A549 treated with AZD9567 at 1 μM for 4 hours (cell line): ENCODE data around the gene TIMM8B. TPM values are rescaled to one million over a fixed set of nuclear protein-coding genes. Genes with fewer than 3 reads are reported as not detected.

Source experiments
- total RNA-seq: library from RNA; stranded (reverse); fragments of 200-300 nt; extraction: Qiagen RNA extraction; gene quantifications from 5 replicates; pipeline ENCODE4 v1.2.3, GENCODE V29; 2022; ENCODE audit not compliant: insufficient read depth

TIMM8B gene
- total RNA-seq, result 67.5 to 74.4 TPM (median 72.4 TPM) in 5 replicates

GRCh38 chr11:112086422-112087191 is at the start of gene TIMM8B, which contains the start of gene SDHD:
Gene TIMM8B, minus strand, starts transcription at chr11:112086756. Its CDS starts 33 bp downstream, at chr11:112086723.
Gene SDHD, plus strand, starts transcription at chr11:112086873. Its CDS starts 35 bp downstream, at chr11:112086908.

GRCh38 chr11:112073941-112074811 is 12.4 kb downstream of the TIMM8B start, which contains the start of the genes NKAPD1 and PIH1D2:
Gene NKAPD1, plus strand, starts transcription at chr11:112074299. Its CDS starts 1,276 bp downstream, at chr11:112075575.
Gene PIH1D2, minus strand, starts transcription at chr11:112074017. Its CDS starts 843 bp downstream, at chr11:112073174.

Other genes starting within 250 kb of the TIMM8B start
- 18.2 to 24.2 TPM (median 19.5 TPM) in 5 replicates for gene ALG9, start 215.2 kb downstream of the TIMM8B start, total RNA-seq
- 0.93 to 1.6 TPM (median 1.4 TPM) in 5 replicates for gene FDXACB1, start 207.6 kb downstream of the TIMM8B start, total RNA-seq
- gene CFAP68, start 207.2 kb downstream of the TIMM8B start, total RNA-seq, result 32.7 to 44.9 TPM (median 33.4 TPM) in 5 replicates
- gene CRYAB, start 175.0 kb downstream of the TIMM8B start, total RNA-seq, result 8.2 to 17.3 TPM (median 9.8 TPM) in 5 replicates
- gene HSPB2, start 174.0 kb downstream of the TIMM8B start, total RNA-seq, result not detected in 5 replicates
- 0.07 to 0.21 TPM in 2 of 5 replicates, not detected in the others for gene C11orf52, start 167.8 kb downstream of the TIMM8B start, total RNA-seq
- gene DIXDC1, start 149.4 kb downstream of the TIMM8B start, total RNA-seq, result 4.7 to 9.1 TPM (median 7.5 TPM) in 5 replicates
- 23.9 to 42.9 TPM (median 28.8 TPM) in 5 replicates for gene DLAT, start 61.3 kb downstream of the TIMM8B start, total RNA-seq
- 0.65 to 6.6 TPM (median 1.2 TPM) in 5 replicates for gene PIH1D2, start 12.7 kb downstream of the TIMM8B start, total RNA-seq
- 11.7 to 14.1 TPM (median 12.7 TPM) in 5 replicates for gene NKAPD1, start 12.5 kb downstream of the TIMM8B start, total RNA-seq
- gene SDHD, start 117 bp upstream of the TIMM8B start, total RNA-seq, result 67.2 to 103 TPM (median 70.1 TPM) in 5 replicates
- 85.4 to 94.2 TPM (median 92.6 TPM) in 5 replicates for gene IL18, start 77.3 kb upstream of the TIMM8B start, total RNA-seq
- not detected in 5 replicates for gene TEX12, start 80.6 kb upstream of the TIMM8B start, total RNA-seq
- 0.57 to 1.4 TPM (median 0.99 TPM) in 4 of 5 replicates, not detected in the other for gene BCO2, start 88.8 kb upstream of the TIMM8B start, total RNA-seq
- gene PTS, start 139.7 kb upstream of the TIMM8B start, total RNA-seq, result 27.3 to 30.2 TPM (median 28.5 TPM) in 5 replicates
- gene PLET1, start 174.1 kb upstream of the TIMM8B start, total RNA-seq, result not detected in 5 replicates